Mesenteric fat pad (tissue), 1 donor: Measurements from ENCODE around the gene FBXO44. TPM values are rescaled to one million over a fixed set of nuclear protein-coding genes. Genes with fewer than 3 reads are reported as not detected.
"Not testable (repeated sequence)": the region's sequence is repeated elsewhere in the genome, so short reads cannot be mapped to it uniquely, and the experiment has no call there.

Experiments used
- DNase-seq: peaks from one replicate; pipeline ENCODE4 v3.0.0-alpha.2; 2020; ENCODE audit warnings: low spot score
- total RNA-seq: library from RNA; stranded (reverse); fragmentation: NEBNext Ultra II Directional; extraction: Animal tissue kit (Norgen Biotek cat#: 25700); gene quantifications from one replicate; pipeline ENCODE4 v1.2.1, GENCODE V29; 2021
- donor health status: DM: yes; HTN: yes; CAD: no.

Gene FBXO44
- total RNA-seq, 1 donor from 2014 or later: 12.1 TPM

- no peak for DNase-seq
These were observed 16.6 kb upstream of the FBXO44 start for GRCh38 chr1:11638121-11638520.

- DNase-seq: no peak
These were observed 15.3 kb upstream of the FBXO44 start for GRCh38 chr1:11639372-11639771.

- DNase-seq: no peak
These were observed 14.6 kb upstream of the FBXO44 start for GRCh38 chr1:11640101-11640500.

- no peak for DNase-seq
These were observed 13.7 kb upstream of the FBXO44 start for GRCh38 chr1:11640944-11641343.

- no peak for DNase-seq
These were observed 12.8 kb upstream of the FBXO44 start for GRCh38 chr1:11641776-11642305.

- not testable (repeated sequence) for DNase-seq
These were observed 12.2 kb upstream of the FBXO44 start for GRCh38 chr1:11642418-11643017.

GRCh38 chr1:11643782-11644181 is 10.9 kb upstream of the FBXO44 start:
- no peak for DNase-seq

- no peak for DNase-seq
These were observed 9.4 kb upstream of the FBXO44 start for GRCh38 chr1:11645270-11645669.

- DNase-seq: no peak
These were observed 8.9 kb upstream of the FBXO44 start for GRCh38 chr1:11645670-11646265.

GRCh38 chr1:11646317-11646716 is 8.4 kb upstream of the FBXO44 start:
- DNase-seq: no peak

GRCh38 chr1:11647333-11647732 is 7.3 kb upstream of the FBXO44 start:
- DNase-seq: no peak

GRCh38 chr1:11648039-11648438 is 6.6 kb upstream of the FBXO44 start:
- no peak for DNase-seq

GRCh38 chr1:11648732-11649158 is 5.9 kb upstream of the FBXO44 start:
- DNase-seq: no peak

GRCh38 chr1:11649237-11649623 is 5.4 kb upstream of the FBXO44 start:
- DNase-seq: no peak

- no peak for DNase-seq
These were observed 4.9 kb upstream of the FBXO44 start for GRCh38 chr1:11649624-11650330.

- DNase-seq: no peak
These were observed 4.2 kb upstream of the FBXO44 start for GRCh38 chr1:11650331-11650991.

- no peak for DNase-seq
These were observed 3.7 kb upstream of the FBXO44 start for GRCh38 chr1:11651017-11651416.

- DNase-seq: no peak
These were observed 2.4 kb upstream of the FBXO44 start for GRCh38 chr1:11652203-11652780.

- no peak for DNase-seq
These were observed 1.4 kb upstream of the FBXO44 start for GRCh38 chr1:11653101-11653860.

GRCh38 chr1:11653861-11654136 is 878 bp upstream of the FBXO44 start:
- DNase-seq: no peak
